HPDE6-E6E7 (cell line): ENCODE measurements around the gene NISCH.
A peak's percentile ranks its signal among the peaks of the same experiment; 100 is the strongest.

Experiments
- DNase-seq: peaks from one replicate; pipeline ENCODE4 v3.0.0; 2011; ENCODE audit warnings: missing footprints; ENCODE audit errors: extremely low spot score

Gene NISCH

GRCh38 chr3:52435246-52436101 lies 19.9 kb upstream of the NISCH start:
- DNase-seq, result no peak

GRCh38 chr3:52436500-52437149 lies 18.8 kb upstream of the NISCH start:
- DNase-seq, result no peak

GRCh38 chr3:52437326-52438103 lies 17.9 kb upstream of the NISCH start:
- DNase-seq, result no peak

- DNase-seq, result no peak
These were observed 17.4 kb upstream of the NISCH start for GRCh38 chr3:52438104-52438376.

GRCh38 chr3:52438579-52439425 lies 16.6 kb upstream of the NISCH start:
- DNase-seq, result no peak

GRCh38 chr3:52439426-52440248 lies 15.8 kb upstream of the NISCH start:
- DNase-seq, result no peak

GRCh38 chr3:52440249-52440551 lies 15.2 kb upstream of the NISCH start:
- DNase-seq, result no peak

GRCh38 chr3:52440671-52441070 lies 14.7 kb upstream of the NISCH start:
- no peak for DNase-seq

- no peak for DNase-seq
These were observed 14.2 kb upstream of the NISCH start for GRCh38 chr3:52441091-52441771.

- DNase-seq, result no peak
These were observed 13.6 kb upstream of the NISCH start for GRCh38 chr3:52441772-52442332.

- DNase-seq, result no peak
These were observed 12.8 kb upstream of the NISCH start for GRCh38 chr3:52442409-52443267.

GRCh38 chr3:52443268-52443610 lies 12.2 kb upstream of the NISCH start:
- DNase-seq, result no peak

GRCh38 chr3:52443791-52444687 lies 11.4 kb upstream of the NISCH start:
- no peak for DNase-seq

- DNase-seq, result peak; percentile 39
These were observed 10.3 kb upstream of the NISCH start, which contains the start of gene SEMA3G for GRCh38 chr3:52444860-52445793. TSS of gene SEMA3G (minus strand) at chr3:52445103. CDS start at chr3:52445027, 76 bp downstream.

GRCh38 chr3:52446042-52446441 lies 9.4 kb upstream of the NISCH start:
- DNase-seq, result no peak

GRCh38 chr3:52446631-52447511 lies 8.5 kb upstream of the NISCH start:
- DNase-seq, result no peak
